Mesenchymal stem cell (in vitro differentiated cells and primary cell): Measurements from ENCODE around the gene CRB1.
A peak's percentile ranks its signal among the peaks of the same experiment; 100 is the strongest.

Source experiments
- DNase-seq: peaks from one replicate; pipeline ENCODE4 v3.0.0-alpha.2; 2013
- H2AFZ ChIP-seq: one replicate; pipeline ENCODE4 v1.6.1; 2013; ENCODE audit warnings: low read depth, mild to moderate bottlenecking, control low read depth, inconsistent platforms, low read length, moderate library complexity
- H2AK5ac ChIP-seq: 2 replicates; pipeline ENCODE4 v1.6.1; 2013; ENCODE audit warnings: low read length, moderate library complexity, mild to moderate bottlenecking, inconsistent platforms; ENCODE audit not compliant: severe bottlenecking
- H2BK120ac ChIP-seq: one replicate; pipeline ENCODE4 v1.6.1; 2013; ENCODE audit warnings: low read depth, mild to moderate bottlenecking, inconsistent platforms, low read length, moderate library complexity
- H2BK12ac ChIP-seq, 2 experiments: one replicate each; pipeline ENCODE4 v1.6.1; 2013; ENCODE audit warnings: inconsistent platforms in 2 of 2, low read length in 2 of 2, mild to moderate bottlenecking in 2 of 2, moderate library complexity in 2 of 2, control low read depth in 1 of 2
- H2BK15ac ChIP-seq: one replicate; pipeline ENCODE4 v1.6.1; 2013; ENCODE audit warnings: mild to moderate bottlenecking, low read depth, inconsistent platforms; ENCODE audit not compliant: poor library complexity, severe bottlenecking
- H2BK5ac ChIP-seq: 2 replicates; pipeline ENCODE4 v1.6.1; 2013; ENCODE audit warnings: low read depth, mild to moderate bottlenecking, low read length, control low read depth, inconsistent platforms; ENCODE audit not compliant: poor library complexity, severe bottlenecking
- H3K14ac ChIP-seq, 2 experiments: one replicate each; pipeline ENCODE4 v1.6.1; 2013; ENCODE audit warnings: inconsistent platforms in 2 of 2, low read length in 2 of 2, control low read depth in 1 of 2, mild to moderate bottlenecking in 1 of 2, moderate library complexity in 1 of 2
- H3K18ac ChIP-seq, 2 experiments: one replicate each; pipeline ENCODE4 v1.6.1; 2013; ENCODE audit warnings: inconsistent platforms in 2 of 2, low read length in 2 of 2, control low read depth in 1 of 2, low read depth in 1 of 2, mild to moderate bottlenecking in 1 of 2
- H3K23ac ChIP-seq, 2 experiments: one replicate each; pipeline ENCODE4 v1.6.1; 2013; ENCODE audit warnings: inconsistent platforms in 2 of 2, low read length in 2 of 2, mild to moderate bottlenecking in 2 of 2, moderate library complexity in 2 of 2, control low read depth in 1 of 2
- H3K27ac ChIP-seq: 2 replicates; pipeline ENCODE4 v1.5.1; 2013; ENCODE audit warnings: mild to moderate bottlenecking, moderate library complexity, low read length, control low read depth, inconsistent platforms; ENCODE audit not compliant: poor library complexity, severe bottlenecking
- H3K27me3 ChIP-seq, 2 experiments: 2 replicates each; pipeline versions ENCODE4 v1.6.1 to v1.7.0; 2013; ENCODE audit warnings: low read length in 2 of 2, mild to moderate bottlenecking in 2 of 2, moderate library complexity in 2 of 2, control low read depth in 1 of 2, inconsistent platforms in 1 of 2; ENCODE audit not compliant: control insufficient read depth in 1 of 2, insufficient read depth in 1 of 2
- H3K36me3 ChIP-seq, 2 experiments: 2 replicates each; pipeline versions ENCODE4 v1.6.1 to v1.7.0; 2013; ENCODE audit warnings: low read length in 2 of 2, control low read depth in 1 of 2, inconsistent platforms in 1 of 2, low read depth in 1 of 2, mild to moderate bottlenecking in 1 of 2; ENCODE audit not compliant: insufficient read depth in 2 of 2, control insufficient read depth in 1 of 2
- H3K4ac ChIP-seq, 2 experiments: one replicate each; pipeline ENCODE4 v1.6.1; 2013; ENCODE audit warnings: inconsistent platforms in 2 of 2, low read length in 2 of 2, mild to moderate bottlenecking in 2 of 2, moderate library complexity in 2 of 2, control low read depth in 1 of 2, low read depth in 1 of 2
- H3K4me1 ChIP-seq: 2 replicates; pipeline ENCODE4 v1.6.1; 2013; ENCODE audit warnings: low read depth, low read length, control low read depth; ENCODE audit not compliant: control insufficient read depth, insufficient read depth
- H3K4me2 ChIP-seq: 2 replicates; pipeline ENCODE4 v1.6.1; 2013; ENCODE audit warnings: low read length, mild to moderate bottlenecking, inconsistent platforms; ENCODE audit not compliant: poor library complexity, severe bottlenecking
- H3K4me3 ChIP-seq, 2 experiments: 2 replicates each; pipeline versions ENCODE4 v1.5.1 to v1.7.0; 2013; ENCODE audit warnings: low read length in 2 of 2, mild to moderate bottlenecking in 2 of 2, control low read depth in 1 of 2, low read depth in 1 of 2; ENCODE audit not compliant: insufficient read depth in 1 of 2
- H3K79me1 ChIP-seq: replicated peaks from 2 replicates; pipeline ENCODE4 v1.6.1; 2013; ENCODE audit warnings: mild to moderate bottlenecking, control low read depth, low read length, inconsistent platforms; ENCODE audit not compliant: poor library complexity, severe bottlenecking
- H3K9ac ChIP-seq: 2 replicates; pipeline ENCODE4 v1.7.0; 2013; ENCODE audit warnings: mild to moderate bottlenecking, low read length, moderate library complexity
- H3K9me3 ChIP-seq: 2 replicates; pipeline ENCODE4 v1.7.0; 2013; ENCODE audit warnings: mild to moderate bottlenecking, low read length; ENCODE audit not compliant: control insufficient read depth
- H4K8ac ChIP-seq: one replicate; pipeline ENCODE4 v1.6.1; 2013; ENCODE audit warnings: inconsistent platforms, mild to moderate bottlenecking, low read length, moderate library complexity
- H4K91ac ChIP-seq: one replicate; pipeline ENCODE4 v1.6.1; 2013; ENCODE audit warnings: mild to moderate bottlenecking, low read length, inconsistent platforms
- WGBS: methylation state at CpG from one replicate; pipeline ENCODE4 v1.1.7; 2013; ENCODE audit warnings: mixed read lengths; 5-methylcytosine and 5-hydroxymethylcytosine counted together

The CRB1 gene

DNA sequence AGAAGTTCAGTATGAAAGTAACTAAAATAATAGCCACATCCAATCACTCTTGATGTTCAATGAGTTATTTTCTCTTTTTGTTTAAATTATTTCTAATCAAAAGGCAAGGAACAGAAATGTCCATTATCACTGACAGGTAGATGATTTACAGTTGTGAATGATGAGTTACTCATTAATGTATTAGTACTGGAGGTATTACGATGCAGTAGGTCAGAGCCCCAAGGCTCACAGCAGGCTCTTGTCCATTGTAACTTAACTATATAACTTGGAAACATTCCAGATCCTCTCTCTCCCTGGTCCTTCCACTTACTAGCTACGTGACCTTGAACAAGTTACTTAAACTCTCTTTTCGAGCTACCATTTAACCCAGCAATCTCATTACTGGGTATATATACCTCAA is 39.5 kb downstream of the CRB1 start:
- Histone ChIP-seq H3K27me3 (no peaks in the 10 kb centered on the region), H2AK5ac (no peak overlapping the region), H3K4me3 (no peak overlapping the region), H3K18ac (no peak overlapping the region), H2BK120ac (no peak overlapping the region), H2BK5ac (no peak overlapping the region), H3K4me1 (peaks cover 2% of the 10 kb centered on the region), H3K9ac (no peak overlapping the region), H2BK15ac (no peak overlapping the region), H3K79me1 (no peaks in the 10 kb centered on the region), H2BK12ac (no peak overlapping the region), H4K8ac (no peak overlapping the region), H2AFZ (no peak overlapping the region), H4K91ac (no peak overlapping the region), H3K36me3 (no peaks in the 10 kb centered on the region), H3K4ac (no peak overlapping the region), H3K9me3 (no peaks in the 10 kb centered on the region), H3K23ac (no peak overlapping the region), H3K27ac (peak overlapping the region; percentile 66), H3K14ac (no peak overlapping the region), H3K4me2 (no peak overlapping the region)
- 85% methylated on average over 3 of the region's 3 CpGs for WGBS
- DNase-seq: no peak

DNA sequence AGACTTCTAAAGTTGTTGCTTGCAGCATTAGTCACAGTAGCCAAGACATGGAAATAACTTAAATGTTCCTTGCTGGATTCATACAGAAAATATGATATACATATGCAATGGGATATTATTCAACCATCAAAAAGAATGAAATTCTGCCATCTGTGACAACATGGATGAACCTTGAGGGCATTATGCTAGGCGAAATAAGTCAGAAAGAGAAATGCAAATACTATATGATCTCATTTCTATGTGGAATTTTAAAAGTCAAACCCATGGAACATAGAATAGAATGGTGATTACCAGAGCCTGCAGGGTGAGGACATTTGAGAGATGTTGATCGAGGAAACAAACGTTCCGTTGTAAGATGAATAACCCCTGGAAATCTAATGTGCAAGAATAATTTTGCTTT is 43.0 kb downstream of the CRB1 start:
- Histone ChIP-seq H3K18ac (no peak overlapping the region), H3K4me1 (peaks cover 1% of the 10 kb centered on the region), H4K91ac (no peak overlapping the region), H3K27me3 (no peaks in the 10 kb centered on the region), H2BK120ac (no peak overlapping the region), H2BK12ac (no peak overlapping the region), H3K23ac (no peak overlapping the region), H3K9ac (no peak overlapping the region), H3K4me3 (no peak overlapping the region), H3K79me1 (no peaks in the 10 kb centered on the region), H2BK5ac (no peak overlapping the region), H3K14ac (no peak overlapping the region), H2AFZ (no peak overlapping the region), H3K9me3 (no peaks in the 10 kb centered on the region), H3K36me3 (no peaks in the 10 kb centered on the region), H3K27ac (no peak overlapping the region), H3K4ac (no peak overlapping the region), H4K8ac (no peak overlapping the region), H2AK5ac (no peak overlapping the region), H3K4me2 (no peak overlapping the region), H2BK15ac (no peak overlapping the region)
- WGBS: 87% methylated on average over 3 of the region's 4 CpGs
- DNase-seq: no peak

DNA sequence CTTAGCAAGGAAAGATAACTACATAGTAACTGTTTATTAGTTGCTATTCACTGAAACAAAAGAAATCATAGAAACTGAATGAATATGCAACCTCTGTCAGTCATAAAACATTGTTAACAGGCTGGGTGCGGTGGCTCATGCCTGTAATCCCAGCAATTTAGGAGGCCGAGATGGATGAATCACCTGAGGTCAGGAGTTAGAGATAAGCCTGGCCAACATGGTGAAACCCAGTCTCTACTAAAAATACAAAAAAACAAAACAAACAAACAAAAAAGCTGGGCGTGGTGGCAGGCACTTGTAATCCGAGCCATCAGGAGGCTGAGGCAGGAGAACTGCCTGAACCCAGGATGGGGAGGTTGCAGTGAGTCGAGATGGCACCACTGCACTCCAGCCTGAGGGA is 44.1 kb downstream of the CRB1 start:
- Histone ChIP-seq H3K36me3 (no peaks in the 10 kb centered on the region), H2AK5ac (no peak overlapping the region), H2BK120ac (no peak overlapping the region), H4K91ac (no peak overlapping the region), H4K8ac (no peak overlapping the region), H3K4me1 (peaks cover 1% of the 10 kb centered on the region), H2BK5ac (no peak overlapping the region), H3K27ac (no peak overlapping the region), H3K9ac (no peak overlapping the region), H3K18ac (no peak overlapping the region), H2BK15ac (no peak overlapping the region), H3K4me2 (no peak overlapping the region), H3K4ac (no peak overlapping the region), H3K14ac (no peak overlapping the region), H3K9me3 (no peaks in the 10 kb centered on the region), H3K4me3 (no peak overlapping the region), H2BK12ac (no peak overlapping the region), H3K23ac (no peak overlapping the region), H2AFZ (no peak overlapping the region), H3K79me1 (no peaks in the 10 kb centered on the region), H3K27me3 (no peaks in the 10 kb centered on the region)
- WGBS: 80% methylated on average over 4 of the region's 5 CpGs
- DNase-seq: no peak

DNA sequence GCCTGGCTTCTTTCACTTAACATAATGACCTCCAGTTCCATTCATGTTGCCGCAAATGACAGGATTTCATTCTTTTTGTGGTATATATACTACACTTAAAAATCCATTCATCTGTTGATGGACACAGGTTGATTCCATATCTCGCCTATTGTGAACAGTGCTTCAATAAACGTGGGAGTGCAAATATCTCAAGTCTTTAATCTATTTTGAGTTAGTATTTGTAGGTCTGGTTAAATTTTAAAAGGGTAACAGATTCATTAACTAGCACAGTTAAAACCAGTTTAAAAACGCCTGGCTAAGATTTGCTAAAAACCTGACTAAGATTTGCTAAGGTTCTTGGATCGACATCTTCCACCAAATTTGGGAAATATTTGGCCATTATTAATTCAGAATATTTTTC is 45.7 kb downstream of the CRB1 start:
- H3K4me1 ChIP-seq: peaks cover 1% of the 10 kb centered on the region
- no peaks in the 10 kb centered on the region for H3K9me3 ChIP-seq
- no peak overlapping the region for H3K27ac ChIP-seq
- no peak overlapping the region for H2BK120ac ChIP-seq
- H3K4me2 ChIP-seq: no peak overlapping the region
- no peak overlapping the region for H2BK5ac ChIP-seq
- H2BK12ac ChIP-seq: no peak overlapping the region
- no peaks in the 10 kb centered on the region for H3K79me1 ChIP-seq
- H3K4ac ChIP-seq: no peak overlapping the region
- H4K91ac ChIP-seq: no peak overlapping the region
- no peak overlapping the region for H2BK15ac ChIP-seq
- no peaks in the 10 kb centered on the region for H3K27me3 ChIP-seq
- no peak overlapping the region for H3K9ac ChIP-seq
- no peak overlapping the region for H3K23ac ChIP-seq
- no peak overlapping the region for H2AFZ ChIP-seq
- H2AK5ac ChIP-seq: no peak overlapping the region
- no peak overlapping the region for H4K8ac ChIP-seq
- H3K36me3 ChIP-seq: no peaks in the 10 kb centered on the region
- no peak overlapping the region for H3K14ac ChIP-seq
- no peak overlapping the region for H3K4me3 ChIP-seq
- no peak for DNase-seq
- H3K18ac ChIP-seq: no peak overlapping the region
- WGBS: 52% methylated on average over 3 of the region's 5 CpGs
